Endothelial cell of umbilical vein (primary cell): Measurements from ENCODE around the gene TERF2IP. TPM values are rescaled to one million over a fixed set of nuclear protein-coding genes. Genes with fewer than 3 reads are reported as not detected.

Experiments
- BruUV-seq: library from RNA; stranded (reverse); fragments of 400-500 nt; replicated peaks from 2 replicates; lab custom pipeline; 2021; lab: Mats Ljungman, UMichigan
- CTCF ChIA-PET: fragments of 300-600, 350-600 bp; sonication (Branson Sonifier 250); formaldehyde crosslinking; loops from one replicate; lab custom pipeline; 2021; ENCODE audit warnings: antibody characterized with exemption, inconsistent platforms; lab: Charles Lee
- POLR2A ChIA-PET: fragments of 300-600, 350-600 bp; sonication (Branson Sonifier 250); formaldehyde crosslinking; loops from one replicate; lab custom pipeline; 2021; ENCODE audit warnings: antibody characterized with exemption, inconsistent platforms; lab: Charles Lee
- DNase-seq: peaks from one replicate; pipeline ENCODE4 v3.0.0-alpha.2; 2011; ENCODE audit warnings: low read depth, low spot score
- FAIRE-seq: peaks from 2 replicates; lab custom pipeline; 2011; peaks lifted over from hg19 to GRCh38; lab: Jason Lieb, UNC
- H2AFZ ChIP-seq: 2 replicates; pipeline ENCODE4 v1.6.0; 2012; ENCODE audit warnings: low read depth, low read length, control low read depth, inconsistent platforms
- H3K27ac ChIP-seq: 2 replicates; pipeline ENCODE4 v1.5.1; 2011; ENCODE audit warnings: low read depth, mild to moderate bottlenecking, control low read depth, low read length, moderate library complexity; ENCODE audit not compliant: insufficient read depth
- H3K27me3 ChIP-seq, 2 experiments: 2 replicates each; pipeline versions ENCODE4 v1.6.0 to v1.6.1; 2011; ENCODE audit warnings: low read length in 2 of 2, mixed read lengths in 1 of 2; ENCODE audit not compliant: control insufficient read depth in 2 of 2, insufficient read depth in 2 of 2
- H3K36me3 ChIP-seq, 2 experiments: 2 replicates in 1 of 2; 3 replicates in 1 of 2; pipeline ENCODE4 v1.5.1; 2011; ENCODE audit warnings: low read length in 2 of 2, mild to moderate bottlenecking in 1 of 2, moderate library complexity in 1 of 2; ENCODE audit not compliant: control insufficient read depth in 2 of 2, insufficient read depth in 2 of 2; ENCODE audit errors: extremely low read depth in 1 of 2
- H3K4me1 ChIP-seq: 3 replicates; pipeline ENCODE4 v1.5.1; 2011; ENCODE audit warnings: mild to moderate bottlenecking, low read length; ENCODE audit not compliant: control insufficient read depth, insufficient read depth; ENCODE audit errors: extremely low read depth
- H3K4me2 ChIP-seq: 2 replicates; pipeline ENCODE4 v1.6.1; 2011; ENCODE audit warnings: low read length, control low read depth, mixed read lengths; ENCODE audit not compliant: insufficient read depth
- H3K4me3 ChIP-seq, 3 experiments: fragments of 200-600 bp in 1 of 3; sonication (generic), shearing (Covaris generic) in 1 of 3; replicated peaks in 1 of 3; 2 replicates each; pipeline ENCODE4 v1.5.1; 2011 to 2016; ENCODE audit warnings: control low read depth in 3 of 3, low read length in 3 of 3, mild to moderate bottlenecking in 2 of 3, inconsistent platforms in 1 of 3, low read depth in 1 of 3, moderate library complexity in 1 of 3; ENCODE audit not compliant: insufficient read depth in 1 of 3
- H3K79me2 ChIP-seq: 2 replicates; pipeline ENCODE4 v1.6.0; 2012; ENCODE audit warnings: low read length, inconsistent platforms; ENCODE audit not compliant: control insufficient read depth, insufficient read depth
- H3K9ac ChIP-seq: replicated peaks from 2 replicates; pipeline ENCODE3; 2011; ENCODE audit warnings: low read length, control low read depth; ENCODE audit not compliant: insufficient read depth; ENCODE audit errors: extremely low read depth
- H3K9me1 ChIP-seq: replicated peaks from 3 replicates; pipeline ENCODE4 v1.6.0; 2011; ENCODE audit warnings: mild to moderate bottlenecking, low read length; ENCODE audit not compliant: control insufficient read depth, insufficient read depth; ENCODE audit errors: extremely low read depth
- H3K9me3 ChIP-seq: replicated peaks from 2 replicates; pipeline ENCODE4 v1.5.1; 2012; ENCODE audit warnings: low read length, inconsistent platforms; ENCODE audit not compliant: control insufficient read depth, insufficient read depth
- H4K20me1 ChIP-seq: replicated peaks from 2 replicates; pipeline ENCODE3; 2011; ENCODE audit warnings: mild to moderate bottlenecking, low read length; ENCODE audit not compliant: control insufficient read depth, insufficient read depth; ENCODE audit errors: extremely low read depth
- EZH2 ChIP-seq: IDR thresholded peaks from 2 replicates; pipeline ENCODE4 v1.6.1; 2012; ENCODE audit warnings: borderline replicate concordance, low read depth, mild to moderate bottlenecking, moderate library complexity, low read length, inconsistent platforms; ENCODE audit not compliant: severe bottlenecking
- FOS ChIP-seq: IDR thresholded peaks from 2 replicates; pipeline ENCODE4 v1.6.1; 2011; ENCODE audit warnings: mild to moderate bottlenecking, low read length, moderate library complexity, borderline replicate concordance; ENCODE audit not compliant: insufficient read depth
- GATA2 ChIP-seq: IDR thresholded peaks from 2 replicates; pipeline ENCODE4 v1.7.0; 2011; ENCODE audit warnings: low read depth, mild to moderate bottlenecking, moderate library complexity, mixed read lengths, low read length; ENCODE audit not compliant: insufficient read length, insufficient read depth
- JUN ChIP-seq: IDR thresholded peaks from 2 replicates; pipeline ENCODE4 v1.6.1; 2011; ENCODE audit warnings: borderline replicate concordance, low read depth; ENCODE audit not compliant: insufficient read length, insufficient read depth
- MYC ChIP-seq: IDR thresholded peaks from one replicate; pipeline ENCODE4 v1.6.1; 2011; ENCODE audit warnings: mild to moderate bottlenecking, low read depth, low read length
- POLR2A ChIP-seq: IDR thresholded peaks from 2 replicates; pipeline ENCODE4 v1.6.1; 2012; ENCODE audit warnings: low read depth, mild to moderate bottlenecking, control low read depth, low read length
- POLR2AphosphoS5 ChIP-seq: IDR thresholded peaks from 2 replicates; pipeline ENCODE4 v1.6.1; 2012; ENCODE audit warnings: low read depth, mild to moderate bottlenecking, control low read depth, low read length, moderate library complexity; ENCODE audit not compliant: insufficient read depth
- dilution Hi-C: fragments of 300-500 bp; cut with MboI; formaldehyde crosslinking; loops from one replicate; pipeline ENCODE4 v1.15.0; 2019; ENCODE audit warnings: low sequenced_read_pairs; ENCODE audit not compliant: extremely low pct_ligation_motif_present
- intact Hi-C: fragments of 100-400 bp; cut with micrococcal nuclease; formaldehyde crosslinking; loops from one replicate; pipeline ENCODE4 v1.10.0; 2022
- polyA plus RNA-seq, 4 experiments: library from polyadenylated mRNA; depleted of rRNA in 3 of 4; stranded (reverse) in 3 of 4; unstranded in 1 of 4; fragments of >200 nt; gene quantifications; 2 replicates each; pipeline versions ENCODE4 v1.2.1 to v1.2.3, GENCODE V29; 2011 to 2012; ENCODE audit warnings: missing spikeins in 1 of 4
- total RNA-seq: library from RNA; stranded (reverse); gene quantifications from 2 replicates; pipeline ENCODE4 v1.2.3, GENCODE V29; 2021
- TF ChIP-seq, protein P1 (sequence below), 2 donors: IDR thresholded peaks; 1 replicate in 1 of 2; 2 replicates in 1 of 2; pipeline ENCODE4 v1.5.1; 2011; ENCODE audit warnings: low read length in 2 of 2, mild to moderate bottlenecking in 2 of 2, moderate library complexity in 2 of 2, control low read depth in 1 of 2, inconsistent platforms in 1 of 2, low read depth in 1 of 2; ENCODE audit not compliant: insufficient read depth in 1 of 2; ENCODE audit errors: extremely low read depth in 1 of 2
- TF ChIP-seq, protein P2 (sequence below): IDR thresholded peaks from 2 replicates; pipeline ENCODE4 v1.6.1; 2011; ENCODE audit not compliant: insufficient read depth, insufficient read length

TERF2IP gene
- total and polyA plus RNA-seq, 2 donors (not counting 3 experiments of a cell fraction or from before 2014, with no cell fraction given) = 19.0 to 41.5 TPM

DNA sequence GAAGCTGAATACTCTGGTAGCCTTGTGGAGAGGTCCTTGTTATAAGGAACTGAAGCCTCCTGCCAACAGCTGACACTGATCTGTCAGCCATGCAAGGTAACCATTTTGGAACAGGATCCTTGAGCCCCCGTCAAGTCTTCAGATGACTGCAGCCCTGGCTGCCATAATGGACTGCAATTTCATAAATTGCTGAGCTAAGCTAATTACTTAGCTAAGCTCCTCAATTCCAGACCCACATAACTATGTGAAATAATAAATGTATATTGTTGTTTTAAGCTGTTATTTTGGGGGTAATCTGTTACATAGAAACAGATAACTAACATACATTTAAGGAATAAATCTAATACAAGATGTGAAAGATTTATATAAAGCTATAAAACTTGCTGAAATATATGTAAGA is 41.1 kb upstream of the TERF2IP start:
- intact Hi-C loops (no loop called here), dilution Hi-C loops (no loop called here)
- H3K27ac ChIP-seq = no peak overlapping the region
- H3K79me2 ChIP-seq = no peaks in the 10 kb centered on the region
- H4K20me1 ChIP-seq = no peaks in the 10 kb centered on the region
- no peaks in the 10 kb centered on the region for H3K9me3 ChIP-seq
- no peak overlapping the region for H2AFZ ChIP-seq
- ChIA-PET POLR2A (no interaction called here), CTCF (interaction anchor here (0.6 to 1.1 kb wide), 2 partner anchors 13 to 20 kb away, joined by 3 read pairs; no protein-coding TSS in a partner anchor)
- no peak for FAIRE-seq
- no peaks in the 10 kb centered on the region for H3K27me3 ChIP-seq
- no peaks in the 10 kb centered on the region for H3K4me1 ChIP-seq
- no peak for DNase-seq
- H3K9me1 ChIP-seq = no peaks in the 10 kb centered on the region
- peaks cover 17 to 24% of the 10 kb centered on the region in 2 experiments for H3K36me3 ChIP-seq
- BruUV-seq = no TSS peak
- no peak overlapping the region for H3K4me2 ChIP-seq
- H3K4me3 ChIP-seq = no peak overlapping the region
- H3K9ac ChIP-seq = no peak overlapping the region
- TF ChIP-seq, protein P1, sequence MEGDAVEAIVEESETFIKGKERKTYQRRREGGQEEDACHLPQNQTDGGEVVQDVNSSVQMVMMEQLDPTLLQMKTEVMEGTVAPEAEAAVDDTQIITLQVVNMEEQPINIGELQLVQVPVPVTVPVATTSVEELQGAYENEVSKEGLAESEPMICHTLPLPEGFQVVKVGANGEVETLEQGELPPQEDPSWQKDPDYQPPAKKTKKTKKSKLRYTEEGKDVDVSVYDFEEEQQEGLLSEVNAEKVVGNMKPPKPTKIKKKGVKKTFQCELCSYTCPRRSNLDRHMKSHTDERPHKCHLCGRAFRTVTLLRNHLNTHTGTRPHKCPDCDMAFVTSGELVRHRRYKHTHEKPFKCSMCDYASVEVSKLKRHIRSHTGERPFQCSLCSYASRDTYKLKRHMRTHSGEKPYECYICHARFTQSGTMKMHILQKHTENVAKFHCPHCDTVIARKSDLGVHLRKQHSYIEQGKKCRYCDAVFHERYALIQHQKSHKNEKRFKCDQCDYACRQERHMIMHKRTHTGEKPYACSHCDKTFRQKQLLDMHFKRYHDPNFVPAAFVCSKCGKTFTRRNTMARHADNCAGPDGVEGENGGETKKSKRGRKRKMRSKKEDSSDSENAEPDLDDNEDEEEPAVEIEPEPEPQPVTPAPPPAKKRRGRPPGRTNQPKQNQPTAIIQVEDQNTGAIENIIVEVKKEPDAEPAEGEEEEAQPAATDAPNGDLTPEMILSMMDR (IDR thresholded peaks at IDR 0.05; ENCODE audit: extremely low read depth in 1 of 2, insufficient read depth in 1 of 2, low read depth in 1 of 2, low read length in 2 of 2) = no peak
- no peak for TF ChIP-seq FOS
- TF ChIP-seq GATA2 = no peak
- TF ChIP-seq POLR2AphosphoS5 = no peak
- no peak for TF ChIP-seq EZH2
- TF ChIP-seq JUN = no peak
- TF ChIP-seq, protein P2, sequence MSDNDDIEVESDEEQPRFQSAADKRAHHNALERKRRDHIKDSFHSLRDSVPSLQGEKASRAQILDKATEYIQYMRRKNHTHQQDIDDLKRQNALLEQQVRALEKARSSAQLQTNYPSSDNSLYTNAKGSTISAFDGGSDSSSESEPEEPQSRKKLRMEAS = no peak
- no peak for TF ChIP-seq POLR2A
- TF ChIP-seq MYC = no peak
